Left forelimb (tissue), 1 donor: ENCODE measurements around the gene DHX34.
"Not testable (repeated sequence)": the region's sequence is repeated elsewhere in the genome, so short reads cannot be mapped to it uniquely, and the experiment has no call there.

Source experiments
- DNase-seq: peaks from one replicate; pipeline ENCODE4 v3.0.0-alpha.2; 2018; ENCODE audit warnings: low spot score

Gene DHX34

GRCh38 chr19:47348819-47349795, at the start of gene DHX34:
Gene DHX34, plus strand, starts transcription at chr19:47349315. Its CDS starts 3,716 bp downstream, at chr19:47353031.
- peak; percentile 99 for DNase-seq

- not testable (repeated sequence) for DNase-seq
Measured at GRCh38 chr19:47300867-47301266, 48.2 kb upstream of the DHX34 start.

- DNase-seq, result no peak
Measured at GRCh38 chr19:47302249-47302648, 46.9 kb upstream of the DHX34 start.

- no peak for DNase-seq
Measured at GRCh38 chr19:47303966-47304365, 45.1 kb upstream of the DHX34 start.

GRCh38 chr19:47305309-47305751, 43.8 kb upstream of the DHX34 start:
- no peak for DNase-seq

- DNase-seq, result no peak
Measured at GRCh38 chr19:47306303-47306702, 42.8 kb upstream of the DHX34 start.

- no peak for DNase-seq
Measured at GRCh38 chr19:47309038-47309437, 40.1 kb upstream of the DHX34 start.

- DNase-seq, result no peak
Measured at GRCh38 chr19:47309608-47310007, 39.5 kb upstream of the DHX34 start, which contains the start of gene C5AR1. Gene C5AR1, plus strand, starts transcription at chr19:47309861. Its CDS starts 35 bp downstream, at chr19:47309896.

- no peak for DNase-seq
Measured at GRCh38 chr19:47310323-47310722, 38.8 kb upstream of the DHX34 start.

GRCh38 chr19:47310819-47311218, 38.3 kb upstream of the DHX34 start:
- DNase-seq, result no peak

GRCh38 chr19:47312366-47313006, 36.6 kb upstream of the DHX34 start:
- no peak for DNase-seq

GRCh38 chr19:47313754-47314295, 35.3 kb upstream of the DHX34 start:
- no peak for DNase-seq

- DNase-seq, result no peak
Measured at GRCh38 chr19:47315125-47315821, 33.8 kb upstream of the DHX34 start.

GRCh38 chr19:47316513-47316912, 32.6 kb upstream of the DHX34 start:
- no peak for DNase-seq

- DNase-seq, result no peak
Measured at GRCh38 chr19:47319923-47320871, 28.9 kb upstream of the DHX34 start.

- DNase-seq, result no peak
Measured at GRCh38 chr19:47321630-47322029, 27.5 kb upstream of the DHX34 start.

- DNase-seq, result no peak
Measured at GRCh38 chr19:47322058-47322457, 27.1 kb upstream of the DHX34 start.

GRCh38 chr19:47323409-47323808, 25.7 kb upstream of the DHX34 start:
- DNase-seq, result no peak

GRCh38 chr19:47323872-47324271, 25.2 kb upstream of the DHX34 start:
- DNase-seq, result no peak

GRCh38 chr19:47324502-47324901, 24.6 kb upstream of the DHX34 start:
- no peak for DNase-seq

GRCh38 chr19:47330466-47330869, 18.6 kb upstream of the DHX34 start:
- DNase-seq, result no peak
